ENCODE measurements around the gene SLC35A3. TPM values are rescaled to one million over a fixed set of nuclear protein-coding genes. Genes with fewer than 3 reads are reported as not detected.
"Not testable (repeated sequence)": the region's sequence is repeated elsewhere in the genome, so short reads cannot be mapped to it uniquely, and the experiment has no call there.

Gene SLC35A3
- polyA plus RNA-seq, 4 donors, result 17.8 to 103 (median 25.6) TPM

DNA sequence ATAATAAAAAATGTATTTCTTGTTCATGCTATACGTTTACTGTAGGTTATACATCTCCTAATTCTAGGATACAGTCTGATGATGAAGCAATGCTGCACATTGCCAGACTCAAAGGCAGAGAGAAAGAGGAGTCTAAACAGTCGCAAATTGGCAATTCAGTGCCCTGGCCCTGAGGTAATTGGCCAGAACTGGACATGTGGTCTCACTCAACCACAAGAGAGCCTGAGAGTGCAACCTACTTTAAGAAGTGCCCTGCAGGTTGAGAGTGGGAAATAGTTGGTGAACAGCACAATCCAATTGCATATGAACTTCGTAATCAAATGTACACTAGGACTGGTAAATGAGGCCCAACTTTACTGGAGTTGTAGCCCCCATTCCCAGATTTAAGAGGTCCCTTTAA is 5.0 kb upstream of the SLC35A3 start:
- Histone ChIP-seq H3K9me3 (ENCODE audit: control insufficient read depth in 2 of 2, insufficient read depth in 1 of 2, low read depth in 1 of 2, low read length in 1 of 2) (no peaks in the 10 kb centered on the region), H3K36me3 (ENCODE audit: control insufficient read depth in 3 of 3, insufficient read depth in 2 of 3, low read depth in 1 of 3, low read length in 3 of 3) (no peaks in the 10 kb centered on the region), H3K27ac (ENCODE audit: low read depth in 1 of 3, low read length in 2 of 3) (no peak overlapping the region), H3K4me3 (ENCODE audit: low read depth in 1 of 3, low read length in 3 of 3) (no peak overlapping the region), H3K4me1 (ENCODE audit: control insufficient read depth in 3 of 3, insufficient read depth in 2 of 3, low read depth in 1 of 3, low read length in 2 of 3) (no peaks in the 10 kb centered on the region), H3K27me3 (ENCODE audit: control insufficient read depth in 3 of 3, insufficient read depth in 3 of 3, low read length in 3 of 3) (no peaks in the 10 kb centered on the region)
- WGBS, 3 donors, result 84 to 89% (median 85%) methylated on average over 3 of the region's 3 CpGs
- DNase-seq (no peak), FAIRE-seq (no peak)

DNA sequence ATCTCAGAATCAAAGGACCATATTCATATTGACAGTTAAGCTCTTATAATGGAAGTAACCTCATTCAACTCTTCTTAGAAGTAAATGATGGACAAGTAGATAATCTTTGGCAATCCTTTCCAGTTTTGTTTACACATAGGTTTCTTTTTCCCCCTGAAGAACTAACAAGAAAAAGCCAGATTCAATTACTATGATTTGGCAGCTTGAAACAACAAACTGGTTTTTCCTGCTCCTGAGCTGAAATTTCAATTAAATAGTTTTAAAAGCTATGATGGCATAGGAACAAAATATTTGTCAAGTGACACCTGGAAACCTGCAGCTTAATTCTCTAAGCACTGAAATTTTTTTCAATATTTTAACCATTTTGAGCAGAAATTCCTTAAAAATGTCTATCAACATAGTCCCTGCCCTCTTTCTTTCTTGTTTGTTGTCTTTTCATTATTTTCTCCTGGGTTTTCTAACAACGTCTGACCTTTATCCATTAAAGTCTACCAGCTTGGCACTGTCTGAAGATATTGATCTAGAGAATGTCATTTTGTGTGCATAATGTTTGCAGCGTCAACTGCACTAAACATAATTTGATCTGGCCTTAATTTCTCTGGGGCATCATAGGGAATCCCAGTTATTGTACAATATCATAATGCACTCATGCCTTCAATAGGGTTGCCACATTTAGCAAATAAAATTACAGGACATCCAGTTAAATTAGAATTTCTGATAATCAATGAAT is 4.0 kb upstream of the SLC35A3 start:
- DNase-seq, result no peak
- 73% methylated on average over 2 of the region's 2 CpGs for WGBS, 3 donors
- Histone ChIP-seq H3K27ac (ENCODE audit: low read depth in 1 of 3, low read length in 2 of 3) (no peak overlapping the region), H3K4me1 (ENCODE audit: control insufficient read depth in 3 of 3, insufficient read depth in 2 of 3, low read depth in 1 of 3, low read length in 2 of 3) (no peaks in the 10 kb centered on the region), H3K36me3 (ENCODE audit: control insufficient read depth in 3 of 3, insufficient read depth in 2 of 3, low read depth in 1 of 3, low read length in 3 of 3) (no peaks in the 10 kb centered on the region), H3K27me3 (ENCODE audit: control insufficient read depth in 3 of 3, insufficient read depth in 3 of 3, low read length in 3 of 3) (no peaks in the 10 kb centered on the region), H3K9me3 (ENCODE audit: control insufficient read depth in 2 of 2, insufficient read depth in 1 of 2, low read depth in 1 of 2, low read length in 1 of 2) (no peaks in the 10 kb centered on the region), H3K4me3 (ENCODE audit: low read depth in 1 of 3, low read length in 3 of 3) (no peak overlapping the region)
- no peak for FAIRE-seq

DNA sequence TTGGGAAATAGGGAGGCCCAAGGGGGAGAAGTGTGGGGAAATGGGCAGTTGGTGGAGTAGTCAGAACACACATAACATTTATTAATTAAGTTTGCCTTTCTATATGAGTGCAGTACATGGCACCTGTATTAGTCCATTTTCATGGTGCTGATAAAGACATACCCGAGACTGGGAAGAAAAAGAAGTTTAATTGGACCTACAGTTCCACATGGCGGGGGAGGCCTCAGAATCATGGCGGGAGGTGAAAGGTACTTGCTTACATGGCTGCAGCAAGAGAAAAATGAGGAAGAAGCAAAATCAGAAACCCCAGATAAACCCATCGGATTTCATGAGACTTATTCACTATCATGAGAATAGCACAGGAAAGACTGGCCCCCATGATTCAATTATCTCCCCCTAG is 1.6 kb upstream of the SLC35A3 start:
- WGBS, 3 donors, result 95 to 96% (median 95%) methylated on average over 4 of the region's 4 CpGs
- FAIRE-seq (no peak), DNase-seq (no peak)
- Histone ChIP-seq H3K36me3 (ENCODE audit: control insufficient read depth in 3 of 3, insufficient read depth in 2 of 3, low read depth in 1 of 3, low read length in 3 of 3) (peaks cover 0 to 8% (median 0%) of the 10 kb centered on the region in 3 donors), H3K27me3 (ENCODE audit: control insufficient read depth in 3 of 3, insufficient read depth in 3 of 3, low read length in 3 of 3) (no peaks in the 10 kb centered on the region), H3K27ac (ENCODE audit: low read depth in 1 of 3, low read length in 2 of 3) (no peak overlapping the region), H3K4me3 (ENCODE audit: low read depth in 1 of 3, low read length in 3 of 3) (no peak overlapping the region), H3K9me3 (ENCODE audit: control insufficient read depth in 2 of 2, insufficient read depth in 1 of 2, low read depth in 1 of 2, low read length in 1 of 2) (no peaks in the 10 kb centered on the region), H3K4me1 (ENCODE audit: control insufficient read depth in 3 of 3, insufficient read depth in 2 of 3, low read depth in 1 of 3, low read length in 2 of 3) (peaks cover 0 to 3% (median 0%) of the 10 kb centered on the region in 3 donors)

DNA sequence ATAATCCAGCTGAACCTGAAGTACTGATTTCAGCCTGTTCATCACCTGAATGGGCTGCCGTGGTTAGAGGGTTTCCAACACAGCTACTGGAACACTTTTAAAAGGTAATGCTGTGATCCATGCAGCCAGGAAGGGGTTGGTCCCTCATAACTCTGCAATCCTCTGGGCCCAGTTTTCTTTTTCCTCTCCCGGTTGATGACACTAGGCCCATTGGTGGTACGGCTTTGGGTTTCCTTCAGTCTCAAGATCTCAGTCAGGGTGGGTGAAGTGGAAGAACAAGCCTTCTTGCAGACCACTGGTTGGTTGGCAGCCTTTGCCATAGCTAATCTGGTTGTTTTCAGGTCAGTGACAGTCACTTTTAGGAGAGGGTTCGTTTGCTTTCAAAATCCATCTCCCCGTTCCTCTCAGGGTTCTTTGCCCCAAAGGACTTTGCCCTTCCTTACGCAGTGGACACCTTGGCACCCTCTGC is 502 bp upstream of the SLC35A3 start:
- FAIRE-seq, result no peak
- peaks cover 0 to 4% (median 0%) of the 10 kb centered on the region in 3 donors for H3K4me1 ChIP-seq (ENCODE audit: control insufficient read depth in 3 of 3, insufficient read depth in 2 of 3, low read depth in 1 of 3, low read length in 2 of 3)
- H3K9me3 ChIP-seq (ENCODE audit: control insufficient read depth in 2 of 2, insufficient read depth in 1 of 2, low read depth in 1 of 2, low read length in 1 of 2), result no peaks in the 10 kb centered on the region
- no peaks in the 10 kb centered on the region for H3K27me3 ChIP-seq (ENCODE audit: control insufficient read depth in 3 of 3, insufficient read depth in 3 of 3, low read length in 3 of 3)
- H3K36me3 ChIP-seq (ENCODE audit: control insufficient read depth in 3 of 3, insufficient read depth in 2 of 3, low read depth in 1 of 3, low read length in 3 of 3), result peaks cover 0 to 8% (median 0%) of the 10 kb centered on the region in 3 donors
- peak overlapping the region; percentile 66 to 89 (median 70) for H3K4me3 ChIP-seq (ENCODE audit: low read depth in 1 of 3, low read length in 3 of 3)
- 5 to 14% (median 10%) methylated on average over 6 of the region's 6 CpGs for WGBS, 3 donors
- DNase-seq, result peak in 1 of 2 donors; percentile 88
- H3K27ac ChIP-seq (ENCODE audit: low read depth in 1 of 3, low read length in 2 of 3), result peak overlapping the region; percentile 66 to 83 (median 74)

DNA sequence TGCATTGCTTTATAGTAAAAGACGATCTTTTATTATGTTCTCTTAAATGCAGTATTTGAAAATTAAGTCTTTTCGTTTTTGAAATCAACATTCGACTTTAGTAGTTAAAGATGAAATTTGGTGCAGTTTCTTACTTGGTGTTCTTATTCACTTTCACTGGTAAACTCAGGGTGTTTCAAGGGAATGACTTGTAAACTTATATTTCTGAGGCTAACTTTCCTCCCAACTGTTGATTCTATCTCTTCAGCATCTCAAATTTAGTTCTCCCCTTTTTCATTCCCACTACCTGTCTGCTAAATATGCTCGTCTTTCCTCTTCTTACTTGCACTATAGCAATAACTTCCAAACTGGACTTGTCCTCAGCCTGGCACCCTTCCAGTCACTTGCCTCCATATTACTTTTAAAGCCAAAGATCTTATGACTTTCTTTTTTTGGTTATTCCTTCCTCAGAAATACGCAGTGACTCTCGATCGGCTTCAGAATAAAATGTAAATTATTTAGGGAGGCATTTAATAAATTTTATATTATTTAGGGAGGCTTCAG is 988 bp downstream of the SLC35A3 start:
- DNase-seq (peak in 1 of 2 donors; percentile 43), FAIRE-seq (no peak)
- H3K4me1 ChIP-seq (ENCODE audit: control insufficient read depth in 3 of 3, insufficient read depth in 2 of 3, low read depth in 1 of 3, low read length in 2 of 3), result peaks cover 0 to 14% (median 4%) of the 10 kb centered on the region in 3 donors
- H3K27ac ChIP-seq (ENCODE audit: low read depth in 1 of 3, low read length in 2 of 3), result peak overlapping the region; percentile 66 to 83 (median 74)
- peak overlapping the region; percentile 66 to 89 (median 70) for H3K4me3 ChIP-seq (ENCODE audit: low read depth in 1 of 3, low read length in 3 of 3)
- no peaks in the 10 kb centered on the region for H3K27me3 ChIP-seq (ENCODE audit: control insufficient read depth in 3 of 3, insufficient read depth in 3 of 3, low read length in 3 of 3)
- WGBS, 3 donors, result 37 to 44% (median 41%) methylated on average over 7 of the region's 7 CpGs
- H3K36me3 ChIP-seq (ENCODE audit: control insufficient read depth in 3 of 3, insufficient read depth in 2 of 3, low read depth in 1 of 3, low read length in 3 of 3), result peaks cover 0 to 14% (median 2%) of the 10 kb centered on the region in 3 donors
- H3K9me3 ChIP-seq (ENCODE audit: control insufficient read depth in 2 of 2, insufficient read depth in 1 of 2, low read depth in 1 of 2, low read length in 1 of 2), result no peaks in the 10 kb centered on the region

DNA sequence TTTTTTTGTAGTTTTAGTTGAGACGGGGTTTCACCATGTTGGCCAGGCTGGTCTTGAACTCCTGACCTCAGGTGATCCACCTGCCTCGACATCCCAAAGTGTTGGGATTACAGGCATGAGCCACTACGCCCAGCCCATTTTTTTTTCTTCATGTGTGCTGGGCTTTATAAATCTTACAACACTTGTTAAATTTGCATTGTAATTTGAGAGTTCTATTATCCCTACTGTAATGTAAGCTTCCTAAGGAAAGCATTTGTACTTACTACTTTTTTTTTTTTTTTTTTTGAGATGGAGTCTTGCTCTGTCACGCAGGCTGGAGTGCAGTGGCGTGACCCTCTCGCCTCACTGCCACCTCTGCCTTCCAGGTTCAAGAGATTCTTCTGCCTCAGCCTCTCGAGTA is 2.3 kb downstream of the SLC35A3 start:
- WGBS, 3 donors, result 79 to 87% (median 80%) methylated on average over 7 of the region's 7 CpGs
- H3K9me3 ChIP-seq (ENCODE audit: control insufficient read depth in 2 of 2, insufficient read depth in 1 of 2, low read depth in 1 of 2, low read length in 1 of 2); DNase-seq; FAIRE-seq; H3K27me3 ChIP-seq (ENCODE audit: control insufficient read depth in 3 of 3, insufficient read depth in 3 of 3, low read length in 3 of 3): not testable (repeated sequence)
- H3K4me3 ChIP-seq (ENCODE audit: low read depth in 1 of 3, low read length in 3 of 3), result peak overlapping the region in 1 of 3 donors; percentile 17
- peaks cover 0 to 17% (median 2%) of the 10 kb centered on the region in 3 donors for H3K36me3 ChIP-seq (ENCODE audit: control insufficient read depth in 3 of 3, insufficient read depth in 2 of 3, low read depth in 1 of 3, low read length in 3 of 3)
- H3K27ac ChIP-seq (ENCODE audit: low read depth in 1 of 3, low read length in 2 of 3), result peak overlapping the region in 1 of 3 donors; percentile 31
- H3K4me1 ChIP-seq (ENCODE audit: control insufficient read depth in 3 of 3, insufficient read depth in 2 of 3, low read depth in 1 of 3, low read length in 2 of 3), result peaks cover 0 to 19% (median 6%) of the 10 kb centered on the region in 3 donors

DNA sequence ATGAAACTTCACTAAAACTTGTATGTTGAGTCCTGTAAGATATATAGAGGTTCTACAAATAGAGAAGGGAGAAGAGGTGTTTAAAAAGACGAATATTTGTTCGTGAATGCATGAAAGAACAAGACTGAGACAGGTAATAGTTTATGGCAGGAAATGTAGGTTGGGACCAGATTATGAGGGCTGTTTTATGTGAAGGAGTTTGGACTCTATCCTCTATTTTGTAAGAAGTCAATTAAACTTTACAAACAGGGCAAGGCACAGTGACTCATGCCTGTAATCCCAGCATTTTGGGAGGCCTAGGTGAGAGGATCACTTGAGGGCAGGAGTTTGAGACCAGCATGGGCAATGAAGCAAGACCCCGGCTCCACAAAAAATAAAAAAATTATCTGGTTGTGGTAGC is 5.7 kb downstream of the SLC35A3 start:
- H3K4me3 ChIP-seq (ENCODE audit: low read depth in 1 of 3, low read length in 3 of 3), result no peak overlapping the region
- peak; percentile 89 to 91 for DNase-seq
- no peaks in the 10 kb centered on the region for H3K9me3 ChIP-seq (ENCODE audit: control insufficient read depth in 2 of 2, insufficient read depth in 1 of 2, low read depth in 1 of 2, low read length in 1 of 2)
- peaks cover 2 to 26% (median 3%) of the 10 kb centered on the region in 3 donors for H3K36me3 ChIP-seq (ENCODE audit: control insufficient read depth in 3 of 3, insufficient read depth in 2 of 3, low read depth in 1 of 3, low read length in 3 of 3)
- peaks cover 0 to 19% (median 6%) of the 10 kb centered on the region in 3 donors for H3K4me1 ChIP-seq (ENCODE audit: control insufficient read depth in 3 of 3, insufficient read depth in 2 of 3, low read depth in 1 of 3, low read length in 2 of 3)
- no peak for FAIRE-seq
- no peaks in the 10 kb centered on the region for H3K27me3 ChIP-seq (ENCODE audit: control insufficient read depth in 3 of 3, insufficient read depth in 3 of 3, low read length in 3 of 3)
- H3K27ac ChIP-seq (ENCODE audit: low read depth in 1 of 3, low read length in 2 of 3), result peak overlapping the region; percentile 67 to 80 (median 77)
- WGBS, 3 donors, result 22 to 68% (median 44%) methylated on average over 3 of the region's 3 CpGs

DNA sequence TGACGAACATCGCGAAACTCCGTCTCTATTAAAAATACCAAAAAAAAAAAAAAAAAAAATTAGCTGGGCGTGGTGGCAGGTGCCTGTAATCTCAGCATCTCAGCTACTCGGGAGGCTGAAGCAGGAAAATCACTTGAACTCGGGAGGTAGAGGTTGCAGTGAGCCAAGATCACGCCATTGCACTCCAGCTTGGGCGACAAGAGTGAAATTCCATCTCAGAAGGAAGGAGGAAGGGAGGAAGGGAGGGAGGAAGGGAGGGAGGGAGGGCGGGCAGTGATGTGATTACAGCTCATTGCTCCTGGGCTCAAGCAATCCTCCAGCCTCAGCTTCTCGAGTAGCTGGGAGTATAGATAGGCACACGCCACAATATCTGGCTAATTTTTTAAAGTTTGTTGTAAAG is 7.5 kb downstream of the SLC35A3 start:
- FAIRE-seq; H3K27me3 ChIP-seq (ENCODE audit: control insufficient read depth in 3 of 3, insufficient read depth in 3 of 3, low read length in 3 of 3); H3K4me3 ChIP-seq (ENCODE audit: low read depth in 1 of 3, low read length in 3 of 3); H3K9me3 ChIP-seq (ENCODE audit: control insufficient read depth in 2 of 2, insufficient read depth in 1 of 2, low read depth in 1 of 2, low read length in 1 of 2): not testable (repeated sequence)
- peaks cover 2 to 25% (median 3%) of the 10 kb centered on the region in 3 donors for H3K36me3 ChIP-seq (ENCODE audit: control insufficient read depth in 3 of 3, insufficient read depth in 2 of 3, low read depth in 1 of 3, low read length in 3 of 3)
- H3K4me1 ChIP-seq (ENCODE audit: control insufficient read depth in 3 of 3, insufficient read depth in 2 of 3, low read depth in 1 of 3, low read length in 2 of 3), result peaks cover 0 to 17% (median 6%) of the 10 kb centered on the region in 3 donors
- peak in 1 of 2 donors; percentile 57 for DNase-seq
- peak overlapping the region in 1 of 3 donors; percentile 62 for H3K27ac ChIP-seq (ENCODE audit: low read depth in 1 of 3, low read length in 2 of 3)
- 23 to 67% (median 42%) methylated on average over 11 to 12 of the region's 12 CpGs for WGBS, 3 donors

Data from small intestine (tissue), 7 donors.